Putamen (tissue), 1 donor: ENCODE measurements around the gene UBR3.
A peak's percentile ranks its signal among the peaks of the same experiment; 100 is the strongest.

Experiments
- DNase-seq: peaks from one replicate; pipeline ENCODE4 v3.0.0-alpha.2; 2016; ENCODE audit warnings: low spot score

Gene UBR3

GRCh38 chr2:170006587-170007325 lies 179.5 kb downstream of the UBR3 start:
- no peak for DNase-seq

GRCh38 chr2:170009209-170009608 lies 182.0 kb downstream of the UBR3 start:
- no peak for DNase-seq

GRCh38 chr2:170012773-170013172 lies 185.5 kb downstream of the UBR3 start:
- no peak for DNase-seq

GRCh38 chr2:170013802-170014551 lies 186.7 kb downstream of the UBR3 start:
- DNase-seq: no peak

GRCh38 chr2:170014769-170015168 lies 187.5 kb downstream of the UBR3 start:
- DNase-seq: no peak

GRCh38 chr2:170017860-170018532 lies 190.7 kb downstream of the UBR3 start:
- DNase-seq: no peak

GRCh38 chr2:170019060-170019805 lies 192.0 kb downstream of the UBR3 start:
- no peak for DNase-seq

GRCh38 chr2:170020777-170021176 lies 193.5 kb downstream of the UBR3 start:
- DNase-seq: no peak

- DNase-seq: peak; percentile 8
These were observed 195.4 kb downstream of the UBR3 start for GRCh38 chr2:170022692-170023091.

- no peak for DNase-seq
These were observed 197.5 kb downstream of the UBR3 start for GRCh38 chr2:170024721-170025120.

- DNase-seq: no peak
These were observed 198.0 kb downstream of the UBR3 start for GRCh38 chr2:170025223-170025622.

- no peak for DNase-seq
These were observed 199.1 kb downstream of the UBR3 start for GRCh38 chr2:170026361-170026760.

GRCh38 chr2:170029551-170029950 lies 202.3 kb downstream of the UBR3 start:
- no peak for DNase-seq

GRCh38 chr2:170030040-170030439 lies 202.8 kb downstream of the UBR3 start:
- DNase-seq: no peak

GRCh38 chr2:170031288-170031687 lies 204.0 kb downstream of the UBR3 start:
- no peak for DNase-seq

- no peak for DNase-seq
These were observed 207.3 kb downstream of the UBR3 start for GRCh38 chr2:170034596-170034995.

- DNase-seq: no peak
These were observed 211.5 kb downstream of the UBR3 start for GRCh38 chr2:170038734-170039133.

- no peak for DNase-seq
These were observed 212.3 kb downstream of the UBR3 start for GRCh38 chr2:170039401-170040172.

GRCh38 chr2:170044751-170045478 lies 217.7 kb downstream of the UBR3 start:
- no peak for DNase-seq

- no peak for DNase-seq
These were observed 220.2 kb downstream of the UBR3 start for GRCh38 chr2:170047331-170048065.
